GM12892 (cell line): Measurements from ENCODE around the gene TNS1.
"Not testable (repeated sequence)": the region's sequence is repeated elsewhere in the genome, so short reads cannot be mapped to it uniquely, and the experiment has no call there.

Source experiments
- DNase-seq: peaks from one replicate; pipeline ENCODE4 v3.0.0; 2011; ENCODE audit not compliant: insufficient read length
- FAIRE-seq: peaks from 2 replicates; lab custom pipeline; 2011; peaks lifted over from hg19 to GRCh38; lab: Jason Lieb, UNC
- POLR2A ChIP-seq: IDR thresholded peaks from 2 replicates; pipeline ENCODE4 v1.6.1; 2011; ENCODE audit warnings: low read depth, low read length, control low read depth
- POLR2AphosphoS5 ChIP-seq: IDR thresholded peaks from 2 replicates; pipeline ENCODE4 v1.6.1; 2011; ENCODE audit warnings: low read depth, low read length, control low read depth
- TAF1 ChIP-seq: IDR thresholded peaks from 2 replicates; pipeline ENCODE4 v1.6.1; 2011; ENCODE audit warnings: low read depth, mild to moderate bottlenecking, control low read depth, low read length, borderline replicate concordance

TNS1 gene

GRCh38 chr2:218021536-218022071 is 18.8 kb upstream of the TNS1 start:
- no peak for FAIRE-seq
- no peak for TF ChIP-seq POLR2AphosphoS5
- TF ChIP-seq TAF1, result no peak
- no peak for DNase-seq

- TF ChIP-seq POLR2A (no peak), TAF1 (no peak), POLR2AphosphoS5 (no peak)
- FAIRE-seq (no peak), DNase-seq (no peak)
Observed at GRCh38 chr2:218020966-218021535, 18.3 kb upstream of the TNS1 start.

DNA sequence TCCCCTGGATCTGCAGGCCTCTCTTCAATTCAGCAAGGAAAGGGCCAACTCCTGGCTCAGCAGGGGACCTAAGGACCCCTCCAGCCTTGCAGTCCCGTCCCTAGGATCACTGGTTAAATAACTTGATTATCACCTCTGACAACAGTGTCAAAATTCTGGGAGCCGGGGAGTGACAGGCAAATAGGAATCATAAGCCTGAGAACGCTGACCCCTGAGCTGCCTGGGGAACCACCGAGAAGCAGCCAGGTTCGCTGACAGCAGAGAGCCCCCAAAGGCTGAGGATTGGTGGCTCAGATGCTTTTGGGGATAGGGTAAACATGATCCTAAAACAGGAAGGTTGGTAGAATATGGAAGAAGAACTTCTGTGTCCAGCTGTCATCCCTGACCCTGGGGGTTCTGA is 17.5 kb upstream of the TNS1 start:
- DNase-seq (no peak), FAIRE-seq (no peak)
- TF ChIP-seq POLR2A (no peak), TAF1 (no peak), POLR2AphosphoS5 (no peak)

DNA sequence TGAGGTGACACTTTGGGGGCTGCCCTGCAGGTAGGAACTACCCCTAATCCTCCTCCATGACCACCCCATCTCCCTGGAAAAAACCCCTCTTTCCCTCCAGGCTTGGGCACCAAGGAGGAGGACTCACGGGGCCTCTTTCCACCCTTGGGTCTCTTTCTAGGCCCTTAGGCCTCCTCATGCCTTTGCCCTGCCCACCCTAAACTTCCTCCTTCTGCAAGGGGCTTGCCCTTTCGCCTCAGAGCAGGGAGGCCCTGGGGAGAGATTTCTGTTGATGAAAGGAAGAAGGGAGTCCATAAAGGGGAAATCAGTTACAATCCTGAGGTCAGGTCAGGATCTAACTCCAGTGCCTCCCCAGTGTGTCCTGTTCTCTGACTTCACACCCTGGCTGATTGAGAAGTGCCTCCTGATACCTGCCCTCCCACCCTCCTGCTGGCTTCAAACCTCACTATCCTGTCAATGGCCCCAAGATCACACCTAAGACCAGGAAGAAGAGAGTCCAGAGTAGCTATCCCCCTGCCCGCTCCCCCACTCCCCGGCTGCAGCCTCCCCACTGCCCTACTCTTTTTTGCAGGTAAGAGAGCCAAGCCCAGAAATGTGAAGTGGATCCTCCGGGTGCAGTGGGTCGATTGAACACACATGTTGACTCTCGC is 16.7 kb upstream of the TNS1 start:
- TF ChIP-seq POLR2A, result no peak
- TF ChIP-seq POLR2AphosphoS5, result no peak
- TF ChIP-seq TAF1, result no peak
- no peak for FAIRE-seq
- DNase-seq, result no peak

DNA sequence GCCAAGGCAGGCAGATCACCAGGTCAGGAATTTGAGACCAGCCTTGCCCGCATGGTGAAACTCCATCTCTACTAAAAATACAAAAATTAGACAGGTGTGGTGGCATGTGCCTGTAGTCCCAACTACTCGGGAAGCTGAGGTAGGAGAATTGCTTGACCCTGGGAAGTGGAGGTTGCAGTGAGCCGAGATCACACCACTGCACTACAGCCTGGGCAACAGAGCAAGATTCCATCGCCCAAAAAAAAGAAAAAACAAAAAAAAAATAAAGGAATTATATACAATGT is 16.0 kb upstream of the TNS1 start:
- not testable (repeated sequence) for DNase-seq, FAIRE-seq

- no peak for TF ChIP-seq POLR2A
- TF ChIP-seq TAF1, result no peak
- TF ChIP-seq POLR2AphosphoS5, result no peak
- DNase-seq, result no peak
- FAIRE-seq, result no peak
Observed at GRCh38 chr2:218017211-218018053, 14.6 kb upstream of the TNS1 start.

- FAIRE-seq (no peak), DNase-seq (no peak)
- no peak for TF ChIP-seq POLR2A
- TF ChIP-seq POLR2AphosphoS5, result no peak
- no peak for TF ChIP-seq TAF1
Observed at GRCh38 chr2:218016810-218017209, 14.0 kb upstream of the TNS1 start.

GRCh38 chr2:218015586-218016521 is 13.1 kb upstream of the TNS1 start:
- TF ChIP-seq POLR2AphosphoS5 (no peak), TAF1 (no peak), POLR2A (no peak)
- DNase-seq (no peak), FAIRE-seq (no peak)

DNA sequence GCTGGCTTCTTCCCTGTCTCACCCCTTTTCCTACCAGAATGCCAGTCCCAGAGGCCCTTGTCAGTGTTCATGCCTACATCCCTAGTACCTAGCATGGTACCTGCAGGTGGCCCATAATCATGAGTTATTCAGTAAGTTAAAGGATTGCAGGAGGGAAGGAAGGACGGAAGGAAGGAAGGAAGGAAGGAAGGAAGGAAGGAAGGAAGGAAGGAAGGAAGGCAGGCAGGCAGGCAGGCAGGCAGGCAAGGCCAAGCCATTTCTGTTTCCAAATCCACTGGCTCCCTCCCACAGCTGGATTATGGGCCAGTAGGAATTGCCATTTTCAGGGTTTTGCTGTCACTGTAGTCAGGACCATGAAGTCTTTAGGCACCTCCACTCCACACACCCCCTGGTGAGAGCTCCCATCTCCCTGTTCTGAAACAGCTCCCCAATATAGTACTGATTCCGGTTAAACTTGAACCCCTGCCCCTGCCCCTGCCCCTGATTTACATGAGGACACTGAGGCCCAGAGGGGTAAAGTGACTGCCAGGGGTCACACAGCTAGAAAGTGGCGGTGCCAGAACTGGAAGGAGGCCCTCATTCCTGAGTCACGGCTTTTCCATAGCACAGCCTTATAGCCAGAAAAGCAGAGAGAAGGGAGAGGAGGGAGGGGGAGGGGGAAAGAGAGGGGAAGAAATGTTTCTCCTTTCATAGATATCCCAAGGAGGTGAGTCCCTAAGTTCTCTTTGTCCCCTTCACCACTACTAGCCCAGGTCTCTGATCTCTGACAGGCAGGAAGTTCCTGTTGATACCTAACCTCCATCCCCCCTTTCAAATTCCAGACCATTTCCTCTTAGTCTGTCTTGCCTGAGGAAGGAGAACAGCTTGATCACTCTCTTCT is 12.2 kb upstream of the TNS1 start:
- TF ChIP-seq POLR2A (no peak), TAF1 (no peak), POLR2AphosphoS5 (no peak)
- FAIRE-seq (no peak), DNase-seq (no peak)

- no peak for FAIRE-seq
- no peak for TF ChIP-seq POLR2A
- TF ChIP-seq POLR2AphosphoS5, result no peak
- TF ChIP-seq TAF1, result no peak
- no peak for DNase-seq
Observed at GRCh38 chr2:218013289-218013688, 10.5 kb upstream of the TNS1 start.

DNA sequence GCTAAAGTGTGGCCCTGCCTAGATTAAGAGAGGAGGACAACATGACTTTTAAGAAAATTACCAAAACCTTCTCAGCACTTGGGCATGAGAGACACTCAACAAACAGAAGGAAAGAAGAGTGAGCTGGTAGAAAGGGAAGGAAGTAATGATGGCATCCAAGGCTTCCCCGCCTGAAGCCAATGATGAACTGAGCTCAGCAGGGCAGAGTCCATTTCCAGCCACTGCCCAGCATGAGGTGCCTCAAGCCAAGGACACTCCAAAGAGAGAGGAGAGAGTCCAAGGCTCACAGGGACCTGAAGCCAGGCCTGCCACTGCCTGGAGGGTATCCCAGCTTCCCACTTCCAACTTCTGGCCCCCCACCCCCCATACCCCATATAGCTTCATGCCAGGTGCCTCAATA is 9.5 kb upstream of the TNS1 start:
- no peak for DNase-seq
- FAIRE-seq, result no peak
- TF ChIP-seq POLR2A (no peak), POLR2AphosphoS5 (no peak)
